GM12878 (cell line): ENCODE results near the gene EIF4EBP2.

ENCODE experiments used
- CTCF ChIP-seq, 3 experiments: IDR thresholded peaks in 2 of 3; conservative IDR thresholded peaks in 1 of 3; 2 replicates each; pipeline ENCODE4 v1.5.1; 2011; ENCODE audit warnings: low read depth in 3 of 3, low read length in 3 of 3, mild to moderate bottlenecking in 3 of 3, control low read depth in 2 of 3, moderate library complexity in 2 of 3, inconsistent platforms in 1 of 3, mixed read lengths in 1 of 3; ENCODE audit not compliant: control insufficient read depth in 2 of 3, insufficient read depth in 1 of 3; ENCODE audit errors: extremely low read depth in 1 of 3
- EZH2 ChIP-seq: IDR thresholded peaks from 2 replicates; pipeline ENCODE4 v1.6.1; 2012; ENCODE audit warnings: low read depth, mild to moderate bottlenecking, control low read depth, inconsistent platforms, low read length, borderline replicate concordance; ENCODE audit not compliant: control insufficient read depth
- POLR2A ChIP-seq: IDR thresholded peaks from 2 replicates; pipeline ENCODE4 v1.6.1; 2011; ENCODE audit warnings: low read depth, mild to moderate bottlenecking, low read length
- POLR2AphosphoS5 ChIP-seq: IDR thresholded peaks from 2 replicates; pipeline ENCODE4 v1.6.1; 2011; ENCODE audit warnings: mild to moderate bottlenecking, low read length, inconsistent platforms

- TF ChIP-seq CTCF (IDR thresholded peaks at IDR 0.05 in 2 of 3, conservative IDR thresholded peaks at IDR 0.05 in 1 of 3; ENCODE audit: control insufficient read depth in 2 of 3, extremely low read depth in 1 of 3, insufficient read depth in 1 of 3, low read depth in 3 of 3, low read length in 3 of 3) (no peak), EZH2 (no peak), POLR2AphosphoS5 (no peak), POLR2A (no peak)
These were observed 28.8 kb downstream of the EIF4EBP2 start for GRCh38 chr10:70432561-70433263.
